SK-N-SH treated with all-trans-retinoic acid at 6 μM for 48 hours (cell line): ENCODE data around the gene RNH1.

Experiments used
- ARNTL ChIP-seq: fragments of 450-650 bp; formaldehyde crosslinking; IDR thresholded peaks from 2 replicates; pipeline ENCODE4 v1.5.0; 2020; ENCODE audit warnings: low read depth, mild to moderate bottlenecking, moderate library complexity, borderline replicate concordance
- ZFP30 ChIP-seq: fragments of 450-650 bp; formaldehyde crosslinking; IDR thresholded peaks from 2 replicates; pipeline ENCODE4 v1.5.0; 2022; ENCODE audit warnings: mild to moderate bottlenecking, moderate library complexity
- ZNF8 ChIP-seq: fragments of 450-650 bp; formaldehyde crosslinking; IDR thresholded peaks from 2 replicates; pipeline ENCODE4 v1.5.0; 2020; ENCODE audit warnings: mild to moderate bottlenecking, moderate library complexity

- TF ChIP-seq ARNTL (CRISPR knock-in tag) (no peak), ZFP30 (no peak), ZNF8 (CRISPR knock-in tag) (no peak)
These were observed 27.6 kb upstream of the RNH1 start for GRCh38 chr11:534396-535209.
